HEK293 (cell line): ENCODE data around the gene RFLNA.

Experiments used
- CTCF ChIP-seq: fragments of 450-650 bp; formaldehyde crosslinking; IDR thresholded peaks from 2 replicates; pipeline ENCODE4 v1.5.1; 2016; ENCODE audit warnings: missing biosample characterization, missing genetic modification characterization
- ELK4 ChIP-seq: IDR thresholded peaks from 2 replicates; pipeline ENCODE4 v1.6.1; 2011; ENCODE audit warnings: mild to moderate bottlenecking, low read depth, low read length, borderline replicate concordance
- KLF1 ChIP-seq: fragments of 450-650 bp; formaldehyde crosslinking; IDR thresholded peaks from 2 replicates; pipeline ENCODE4 v1.5.1; 2016; ENCODE audit warnings: missing biosample characterization, missing genetic modification characterization
- YY1 ChIP-seq: fragments of 450-650 bp; formaldehyde crosslinking; IDR thresholded peaks from 2 replicates; pipeline ENCODE4 v1.5.1; 2018; ENCODE audit warnings: missing biosample characterization, missing genetic modification characterization
- ZNF302 ChIP-seq: fragments of 450-650 bp; formaldehyde crosslinking; IDR thresholded peaks from 2 replicates; pipeline ENCODE4 v1.5.1; 2016; ENCODE audit warnings: missing biosample characterization, missing genetic modification characterization, low read depth
- ZNF501 ChIP-seq: fragments of 450-650 bp; formaldehyde crosslinking; IDR thresholded peaks from 2 replicates; pipeline ENCODE4 v1.5.1; 2016; ENCODE audit warnings: missing biosample characterization, missing genetic modification characterization
- ZNF701 ChIP-seq: fragments of 450-650 bp; formaldehyde crosslinking; IDR thresholded peaks from 2 replicates; pipeline ENCODE4 v1.5.1; 2016; ENCODE audit warnings: missing biosample characterization, missing genetic modification characterization
- TF ChIP-seq, protein P1 (sequence below): fragments of 450-650 bp; formaldehyde crosslinking; IDR thresholded peaks from 2 replicates; pipeline ENCODE4 v1.5.1; 2017; ENCODE audit warnings: missing biosample characterization, missing genetic modification characterization

- TF ChIP-seq ZNF701 (tag by site-specific recombination) (no peak), CTCF (tag by site-specific recombination) (no peak), YY1 (tag by site-specific recombination) (no peak), ELK4 (no peak), ZNF501 (no peak), KLF1 (tag by site-specific recombination) (no peak), ZNF302 (tag by site-specific recombination) (no peak)
- TF ChIP-seq, protein P1, sequence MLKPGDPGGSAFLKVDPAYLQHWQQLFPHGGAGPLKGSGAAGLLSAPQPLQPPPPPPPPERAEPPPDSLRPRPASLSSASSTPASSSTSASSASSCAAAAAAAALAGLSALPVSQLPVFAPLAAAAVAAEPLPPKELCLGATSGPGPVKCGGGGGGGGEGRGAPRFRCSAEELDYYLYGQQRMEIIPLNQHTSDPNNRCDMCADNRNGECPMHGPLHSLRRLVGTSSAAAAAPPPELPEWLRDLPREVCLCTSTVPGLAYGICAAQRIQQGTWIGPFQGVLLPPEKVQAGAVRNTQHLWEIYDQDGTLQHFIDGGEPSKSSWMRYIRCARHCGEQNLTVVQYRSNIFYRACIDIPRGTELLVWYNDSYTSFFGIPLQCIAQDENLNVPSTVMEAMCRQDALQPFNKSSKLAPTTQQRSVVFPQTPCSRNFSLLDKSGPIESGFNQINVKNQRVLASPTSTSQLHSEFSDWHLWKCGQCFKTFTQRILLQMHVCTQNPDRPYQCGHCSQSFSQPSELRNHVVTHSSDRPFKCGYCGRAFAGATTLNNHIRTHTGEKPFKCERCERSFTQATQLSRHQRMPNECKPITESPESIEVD = no peak
Observed at GRCh38 chr12:124282287-124282686, 12.6 kb upstream of the RFLNA start.
